HUDEP-2 (cell line): ENCODE data around the gene CYP4X1.
"Not testable (repeated sequence)": the region's sequence is repeated elsewhere in the genome, so short reads cannot be mapped to it uniquely, and the experiment has no call there.

Experiments
- DNase-seq, 76 experiments: peaks; one replicate each; lab custom pipeline; 2025; ENCODE audit not compliant: unreplicated experiment in 76 of 76; lab: John Stamatoyannopoulos, UW

Gene CYP4X1

GRCh38 chr1:47069080-47069479, 45.6 kb downstream of the CYP4X1 start:
- DNase-seq: not testable (repeated sequence)

GRCh38 chr1:47069509-47069908, 46.0 kb downstream of the CYP4X1 start:
- DNase-seq: not testable (repeated sequence)

- peak in 24 of 76 experiments; percentile 0 to 45 (median 18) for DNase-seq
Observed at GRCh38 chr1:47089356-47089755, 65.9 kb downstream of the CYP4X1 start.

GRCh38 chr1:47091476-47091875, 68.0 kb downstream of the CYP4X1 start:
- not testable (repeated sequence) for DNase-seq
